ENCODE measurements around the gene GPR34.
"Not testable (repeated sequence)": the region's sequence is repeated elsewhere in the genome, so short reads cannot be mapped to it uniquely, and the experiment has no call there.

The GPR34 gene

DNA sequence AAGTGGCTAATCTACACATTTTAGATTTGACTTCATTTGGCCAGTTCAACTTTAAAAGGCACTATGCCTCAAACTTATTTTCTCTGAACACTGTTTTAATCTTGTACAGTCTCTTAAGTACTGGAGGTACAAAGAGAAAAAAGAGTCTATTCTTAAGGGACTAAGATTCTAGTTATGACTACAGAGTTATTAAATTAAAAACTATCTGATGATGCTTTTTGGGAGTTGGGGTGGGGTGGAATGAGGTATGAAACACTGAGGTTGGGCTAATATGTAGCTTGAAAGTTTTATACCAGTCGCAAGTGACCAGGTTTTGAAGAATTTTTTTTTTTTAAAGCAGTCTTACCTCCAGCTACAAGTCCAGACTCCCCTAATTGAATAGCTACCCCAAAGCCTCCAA lies 17.7 kb upstream of the GPR34 start:
- Histone ChIP-seq H3K4me3 (ENCODE audit: insufficient read depth, low read length, poor library complexity, severe bottlenecking) (no peak overlapping the region), H2AFZ (ENCODE audit: low read depth, low read length, severe bottlenecking) (no peak overlapping the region), H3K9me2 (replicated peaks; ENCODE audit: insufficient read depth, low read length) (no peaks in the 10 kb centered on the region), H3K9ac (ENCODE audit: low read length) (no peak overlapping the region), H3K27ac (ENCODE audit: low read depth, low read length) (no peak overlapping the region), H3K79me2 (ENCODE audit: insufficient read depth, low read length) (no peaks in the 10 kb centered on the region), H3K9me3 (ENCODE audit: insufficient read depth, low read length) (no peaks in the 10 kb centered on the region), H4K20me1 (ENCODE audit: low read depth, low read length) (no peaks in the 10 kb centered on the region), H3K27me3 (ENCODE audit: low read length) (no peaks in the 10 kb centered on the region), H3K36me3 (ENCODE audit: low read length) (no peaks in the 10 kb centered on the region), H3F3A (ENCODE audit: insufficient read depth) (no peaks in the 10 kb centered on the region), H3K4me2 (ENCODE audit: low read depth, low read length, poor library complexity, severe bottlenecking) (no peak overlapping the region)
- no peak for TF ChIP-seq EZH2phosphoT487 (conservative IDR thresholded peaks at IDR 0.05; ENCODE audit: low read length)
- TF ChIP-seq, protein P1, sequence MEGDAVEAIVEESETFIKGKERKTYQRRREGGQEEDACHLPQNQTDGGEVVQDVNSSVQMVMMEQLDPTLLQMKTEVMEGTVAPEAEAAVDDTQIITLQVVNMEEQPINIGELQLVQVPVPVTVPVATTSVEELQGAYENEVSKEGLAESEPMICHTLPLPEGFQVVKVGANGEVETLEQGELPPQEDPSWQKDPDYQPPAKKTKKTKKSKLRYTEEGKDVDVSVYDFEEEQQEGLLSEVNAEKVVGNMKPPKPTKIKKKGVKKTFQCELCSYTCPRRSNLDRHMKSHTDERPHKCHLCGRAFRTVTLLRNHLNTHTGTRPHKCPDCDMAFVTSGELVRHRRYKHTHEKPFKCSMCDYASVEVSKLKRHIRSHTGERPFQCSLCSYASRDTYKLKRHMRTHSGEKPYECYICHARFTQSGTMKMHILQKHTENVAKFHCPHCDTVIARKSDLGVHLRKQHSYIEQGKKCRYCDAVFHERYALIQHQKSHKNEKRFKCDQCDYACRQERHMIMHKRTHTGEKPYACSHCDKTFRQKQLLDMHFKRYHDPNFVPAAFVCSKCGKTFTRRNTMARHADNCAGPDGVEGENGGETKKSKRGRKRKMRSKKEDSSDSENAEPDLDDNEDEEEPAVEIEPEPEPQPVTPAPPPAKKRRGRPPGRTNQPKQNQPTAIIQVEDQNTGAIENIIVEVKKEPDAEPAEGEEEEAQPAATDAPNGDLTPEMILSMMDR (IDR thresholded peaks at IDR 0.05; ENCODE audit: insufficient read depth, low read length, poor library complexity, severe bottlenecking), result no peak

DNA sequence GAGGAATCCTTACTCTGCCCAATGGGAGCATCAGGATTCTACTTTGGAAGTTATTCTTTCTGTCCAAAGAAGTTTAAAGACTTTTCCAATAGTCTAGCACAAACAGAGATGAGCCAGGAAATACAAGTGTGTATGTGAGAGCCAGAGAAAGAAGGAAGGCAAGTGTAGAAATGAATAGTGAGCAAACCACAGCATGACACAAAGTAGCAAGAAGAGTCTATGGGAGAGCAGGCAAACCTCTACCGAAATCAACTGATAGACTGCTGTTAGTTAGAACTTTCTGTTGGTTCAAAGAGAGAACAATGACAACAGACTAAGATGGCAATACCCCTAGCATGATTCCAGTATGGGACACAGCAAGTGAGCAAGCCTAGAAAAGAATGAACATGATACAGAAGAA lies 16.1 kb upstream of the GPR34 start:
- Histone ChIP-seq H3K9ac (ENCODE audit: low read length) (no peak overlapping the region), H3K4me2 (ENCODE audit: low read depth, low read length, poor library complexity, severe bottlenecking) (no peak overlapping the region), H3K27ac (ENCODE audit: low read depth, low read length) (no peak overlapping the region), H3K79me2 (ENCODE audit: insufficient read depth, low read length) (no peaks in the 10 kb centered on the region), H2AFZ (ENCODE audit: low read depth, low read length, severe bottlenecking) (no peak overlapping the region), H3F3A (ENCODE audit: insufficient read depth) (no peaks in the 10 kb centered on the region), H3K9me2 (replicated peaks; ENCODE audit: insufficient read depth, low read length) (no peaks in the 10 kb centered on the region), H3K4me3 (ENCODE audit: insufficient read depth, low read length, poor library complexity, severe bottlenecking) (no peak overlapping the region), H4K20me1 (ENCODE audit: low read depth, low read length) (no peaks in the 10 kb centered on the region), H3K36me3 (ENCODE audit: low read length) (no peaks in the 10 kb centered on the region), H3K27me3 (ENCODE audit: low read length) (no peaks in the 10 kb centered on the region), H3K9me3 (ENCODE audit: insufficient read depth, low read length) (no peaks in the 10 kb centered on the region)
- TF ChIP-seq, protein P1 (IDR thresholded peaks at IDR 0.05; ENCODE audit: insufficient read depth, low read length, poor library complexity, severe bottlenecking), result no peak
- no peak for TF ChIP-seq EZH2phosphoT487 (conservative IDR thresholded peaks at IDR 0.05; ENCODE audit: low read length)

DNA sequence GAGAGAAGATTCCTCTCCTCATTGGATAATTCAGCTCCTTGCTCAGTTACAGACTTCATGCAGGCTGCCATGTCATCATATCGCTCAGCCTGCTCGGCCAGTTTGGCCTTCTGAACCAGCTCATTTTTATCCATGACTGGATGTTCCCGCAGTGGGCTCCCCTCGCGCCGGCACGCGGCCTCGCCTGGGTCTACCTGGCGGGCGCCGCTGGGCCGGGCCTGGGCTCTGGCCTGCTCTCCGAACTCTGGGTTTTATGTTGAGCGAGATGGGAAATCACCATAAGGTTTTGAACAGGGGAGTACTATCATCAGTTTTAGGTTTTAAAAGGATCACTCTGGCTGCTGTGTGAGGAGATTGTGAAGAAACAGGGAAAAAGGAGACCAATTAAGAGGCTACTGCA lies 12.4 kb upstream of the GPR34 start:
- H3F3A ChIP-seq (ENCODE audit: insufficient read depth); H3K9me3 ChIP-seq (ENCODE audit: insufficient read depth, low read length); H4K20me1 ChIP-seq (ENCODE audit: low read depth, low read length); H3K36me3 ChIP-seq (ENCODE audit: low read length); H3K27ac ChIP-seq (ENCODE audit: low read depth, low read length); H3K9ac ChIP-seq (ENCODE audit: low read length); H3K4me2 ChIP-seq (ENCODE audit: low read depth, low read length, poor library complexity, severe bottlenecking); H3K27me3 ChIP-seq (ENCODE audit: low read length); H2AFZ ChIP-seq (ENCODE audit: low read depth, low read length, severe bottlenecking); H3K9me2 ChIP-seq (replicated peaks; ENCODE audit: insufficient read depth, low read length); H3K79me2 ChIP-seq (ENCODE audit: insufficient read depth, low read length); H3K4me3 ChIP-seq (ENCODE audit: insufficient read depth, low read length, poor library complexity, severe bottlenecking): not testable (repeated sequence)

DNA sequence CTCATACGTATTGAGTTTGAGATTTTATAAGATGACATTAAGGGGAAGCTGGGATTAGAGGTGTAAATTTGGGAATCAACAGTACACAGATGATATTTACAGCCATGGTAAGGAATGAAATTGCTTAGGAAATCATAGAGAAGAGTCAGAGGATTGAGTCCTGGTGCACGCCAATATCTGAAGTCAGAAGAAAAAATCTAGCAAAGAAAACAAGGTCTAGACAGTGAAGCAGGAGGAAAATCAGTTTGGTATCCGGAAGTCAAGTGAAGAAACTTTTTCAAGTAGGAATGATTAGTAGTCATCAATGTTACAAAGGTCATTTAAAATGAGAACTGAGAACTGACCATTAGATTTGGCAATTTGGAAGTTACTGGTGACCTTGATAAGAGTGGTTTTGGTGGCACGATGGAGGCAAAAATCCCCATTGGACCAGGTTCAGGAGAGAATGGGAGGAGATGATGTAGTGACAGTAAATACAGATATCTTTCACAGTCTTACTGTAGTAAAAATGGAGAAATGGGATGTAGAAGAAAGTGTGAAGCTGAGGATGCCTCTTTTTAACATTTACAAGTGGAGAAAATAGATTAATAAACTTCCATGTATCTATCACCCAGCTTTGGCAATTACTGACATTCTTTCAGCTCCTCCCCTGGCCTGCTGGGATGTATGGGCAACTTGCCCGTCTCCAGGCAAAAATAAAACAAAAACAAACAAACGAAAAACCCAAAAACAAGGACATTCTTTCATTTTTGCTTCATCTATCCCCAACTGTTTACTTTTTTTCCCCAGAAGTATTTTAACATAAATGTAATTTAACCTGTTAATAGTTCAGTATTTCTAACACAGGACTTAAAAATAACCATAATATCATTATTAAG lies 11.4 kb upstream of the GPR34 start:
- H3K9ac ChIP-seq (ENCODE audit: low read length), result no peak overlapping the region
- H3K27ac ChIP-seq (ENCODE audit: low read depth, low read length), result no peak overlapping the region
- no peak overlapping the region for H3K4me3 ChIP-seq (ENCODE audit: insufficient read depth, low read length, poor library complexity, severe bottlenecking)
- no peak overlapping the region for H3K4me2 ChIP-seq (ENCODE audit: low read depth, low read length, poor library complexity, severe bottlenecking)
- H4K20me1 ChIP-seq (ENCODE audit: low read depth, low read length), result no peaks in the 10 kb centered on the region
- no peaks in the 10 kb centered on the region for H3K9me2 ChIP-seq (replicated peaks; ENCODE audit: insufficient read depth, low read length)
- H3F3A ChIP-seq (ENCODE audit: insufficient read depth), result no peaks in the 10 kb centered on the region
- H3K9me3 ChIP-seq (ENCODE audit: insufficient read depth, low read length), result no peaks in the 10 kb centered on the region
- no peak for TF ChIP-seq EZH2phosphoT487 (conservative IDR thresholded peaks at IDR 0.05; ENCODE audit: low read length)
- TF ChIP-seq, protein P1 (IDR thresholded peaks at IDR 0.05; ENCODE audit: insufficient read depth, low read length, poor library complexity, severe bottlenecking), result no peak
- H3K27me3 ChIP-seq (ENCODE audit: low read length), result no peaks in the 10 kb centered on the region
- no peaks in the 10 kb centered on the region for H3K79me2 ChIP-seq (ENCODE audit: insufficient read depth, low read length)
- H2AFZ ChIP-seq (ENCODE audit: low read depth, low read length, severe bottlenecking), result no peak overlapping the region
- no peaks in the 10 kb centered on the region for H3K36me3 ChIP-seq (ENCODE audit: low read length)

All from SU-DHL-6 (cell line).